ENCODE measurements around the gene SLK. TPM values are rescaled to one million over a fixed set of nuclear protein-coding genes. Genes with fewer than 3 reads are reported as not detected.

The SLK gene
- total RNA-seq, 1 experiment from 2014 or later, result 40.8 TPM

DNA sequence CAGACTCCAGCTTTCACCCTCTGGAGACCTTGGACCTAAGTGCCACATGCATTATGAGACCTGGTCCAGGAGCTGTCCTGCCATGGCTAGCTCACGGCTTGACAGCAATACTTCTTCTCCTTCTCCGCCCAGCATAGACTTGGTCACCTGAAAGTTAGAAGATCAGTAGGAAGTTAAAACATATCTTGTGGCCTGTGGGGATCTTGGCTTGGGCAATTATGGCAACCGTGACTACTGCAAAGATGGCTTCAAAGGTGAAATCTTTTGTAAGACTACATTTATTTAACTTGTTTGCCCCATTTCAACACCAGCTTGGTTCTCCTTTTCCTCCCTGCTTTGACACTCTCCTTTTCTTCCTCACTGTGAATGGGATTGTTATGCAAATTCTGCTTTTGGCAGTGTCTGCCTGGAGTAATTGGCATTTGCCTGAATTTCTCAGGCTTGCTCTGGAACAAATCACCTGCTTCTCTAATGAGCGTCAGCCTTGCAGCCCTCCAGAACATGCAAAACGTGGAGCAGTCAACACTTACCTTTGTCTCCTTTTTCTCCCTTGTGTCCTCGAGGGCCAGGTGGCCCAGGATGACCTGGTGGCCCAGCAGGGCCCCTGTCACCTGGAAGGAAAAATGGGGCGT, 65.3 kb downstream of the SLK start:
- H3K4me3 ChIP-seq (ENCODE audit: low read depth in 2 of 2, low read length in 2 of 2), result no peak overlapping the region
- no peak overlapping the region for H3K27ac ChIP-seq (ENCODE audit: low read length)
- DNase-seq (ENCODE audit: low read depth, low spot score) (no peak), ATAC-seq (no peak)
- BruUV-seq (replicated peaks), result no TSS peak
- 0 out of 2 replicates have a peak, but pooled peaks cover 2% of the 10 kb centered on the region for H3K36me3 ChIP-seq (ENCODE audit: control insufficient read depth, insufficient read depth, low read length)
- TF ChIP-seq, protein P1, sequence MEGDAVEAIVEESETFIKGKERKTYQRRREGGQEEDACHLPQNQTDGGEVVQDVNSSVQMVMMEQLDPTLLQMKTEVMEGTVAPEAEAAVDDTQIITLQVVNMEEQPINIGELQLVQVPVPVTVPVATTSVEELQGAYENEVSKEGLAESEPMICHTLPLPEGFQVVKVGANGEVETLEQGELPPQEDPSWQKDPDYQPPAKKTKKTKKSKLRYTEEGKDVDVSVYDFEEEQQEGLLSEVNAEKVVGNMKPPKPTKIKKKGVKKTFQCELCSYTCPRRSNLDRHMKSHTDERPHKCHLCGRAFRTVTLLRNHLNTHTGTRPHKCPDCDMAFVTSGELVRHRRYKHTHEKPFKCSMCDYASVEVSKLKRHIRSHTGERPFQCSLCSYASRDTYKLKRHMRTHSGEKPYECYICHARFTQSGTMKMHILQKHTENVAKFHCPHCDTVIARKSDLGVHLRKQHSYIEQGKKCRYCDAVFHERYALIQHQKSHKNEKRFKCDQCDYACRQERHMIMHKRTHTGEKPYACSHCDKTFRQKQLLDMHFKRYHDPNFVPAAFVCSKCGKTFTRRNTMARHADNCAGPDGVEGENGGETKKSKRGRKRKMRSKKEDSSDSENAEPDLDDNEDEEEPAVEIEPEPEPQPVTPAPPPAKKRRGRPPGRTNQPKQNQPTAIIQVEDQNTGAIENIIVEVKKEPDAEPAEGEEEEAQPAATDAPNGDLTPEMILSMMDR (IDR thresholded peaks at IDR 0.05), result no peak
- TF ChIP-seq TCF7L2 (IDR thresholded peaks at IDR 0.05; ENCODE audit: low read depth, low read length) (no peak), SIN3A (IDR thresholded peaks at IDR 0.05; ENCODE audit: borderline replicate concordance, insufficient read depth, low read depth, low read length) (no peak)
- TF ChIP-seq, protein P2, sequence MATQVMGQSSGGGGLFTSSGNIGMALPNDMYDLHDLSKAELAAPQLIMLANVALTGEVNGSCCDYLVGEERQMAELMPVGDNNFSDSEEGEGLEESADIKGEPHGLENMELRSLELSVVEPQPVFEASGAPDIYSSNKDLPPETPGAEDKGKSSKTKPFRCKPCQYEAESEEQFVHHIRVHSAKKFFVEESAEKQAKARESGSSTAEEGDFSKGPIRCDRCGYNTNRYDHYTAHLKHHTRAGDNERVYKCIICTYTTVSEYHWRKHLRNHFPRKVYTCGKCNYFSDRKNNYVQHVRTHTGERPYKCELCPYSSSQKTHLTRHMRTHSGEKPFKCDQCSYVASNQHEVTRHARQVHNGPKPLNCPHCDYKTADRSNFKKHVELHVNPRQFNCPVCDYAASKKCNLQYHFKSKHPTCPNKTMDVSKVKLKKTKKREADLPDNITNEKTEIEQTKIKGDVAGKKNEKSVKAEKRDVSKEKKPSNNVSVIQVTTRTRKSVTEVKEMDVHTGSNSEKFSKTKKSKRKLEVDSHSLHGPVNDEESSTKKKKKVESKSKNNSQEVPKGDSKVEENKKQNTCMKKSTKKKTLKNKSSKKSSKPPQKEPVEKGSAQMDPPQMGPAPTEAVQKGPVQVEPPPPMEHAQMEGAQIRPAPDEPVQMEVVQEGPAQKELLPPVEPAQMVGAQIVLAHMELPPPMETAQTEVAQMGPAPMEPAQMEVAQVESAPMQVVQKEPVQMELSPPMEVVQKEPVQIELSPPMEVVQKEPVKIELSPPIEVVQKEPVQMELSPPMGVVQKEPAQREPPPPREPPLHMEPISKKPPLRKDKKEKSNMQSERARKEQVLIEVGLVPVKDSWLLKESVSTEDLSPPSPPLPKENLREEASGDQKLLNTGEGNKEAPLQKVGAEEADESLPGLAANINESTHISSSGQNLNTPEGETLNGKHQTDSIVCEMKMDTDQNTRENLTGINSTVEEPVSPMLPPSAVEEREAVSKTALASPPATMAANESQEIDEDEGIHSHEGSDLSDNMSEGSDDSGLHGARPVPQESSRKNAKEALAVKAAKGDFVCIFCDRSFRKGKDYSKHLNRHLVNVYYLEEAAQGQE (IDR thresholded peaks at IDR 0.05; ENCODE audit: insufficient read depth in 1 of 2, low read depth in 2 of 2, low read length in 1 of 2), result no peak
- intact Hi-C loops (cut with micrococcal nuclease; ENCODE audit: unreplicated experiment) (no loop called here), in situ Hi-C loops (cut with HindIII; ENCODE audit: low pct_unique_long_range_greater_than_20kb, low sequenced_read_pairs) (no loop called here)
- ChIA-PET CTCF (no interaction called here), POLR2A (interaction anchor here (0.6 kb wide), 1 partner anchor 56 kb away, joined by 7 read pairs; no protein-coding TSS in a partner anchor)
- no peaks in the 10 kb centered on the region for H3K9me3 ChIP-seq (ENCODE audit: control insufficient read depth, insufficient read depth, low read depth, low read length)
- H3K27me3 ChIP-seq (ENCODE audit: control insufficient read depth, insufficient read depth, low read length), result no peaks in the 10 kb centered on the region
- no peaks in the 10 kb centered on the region for H3K4me1 ChIP-seq (ENCODE audit: control insufficient read depth, insufficient read depth, low read length)

DNA sequence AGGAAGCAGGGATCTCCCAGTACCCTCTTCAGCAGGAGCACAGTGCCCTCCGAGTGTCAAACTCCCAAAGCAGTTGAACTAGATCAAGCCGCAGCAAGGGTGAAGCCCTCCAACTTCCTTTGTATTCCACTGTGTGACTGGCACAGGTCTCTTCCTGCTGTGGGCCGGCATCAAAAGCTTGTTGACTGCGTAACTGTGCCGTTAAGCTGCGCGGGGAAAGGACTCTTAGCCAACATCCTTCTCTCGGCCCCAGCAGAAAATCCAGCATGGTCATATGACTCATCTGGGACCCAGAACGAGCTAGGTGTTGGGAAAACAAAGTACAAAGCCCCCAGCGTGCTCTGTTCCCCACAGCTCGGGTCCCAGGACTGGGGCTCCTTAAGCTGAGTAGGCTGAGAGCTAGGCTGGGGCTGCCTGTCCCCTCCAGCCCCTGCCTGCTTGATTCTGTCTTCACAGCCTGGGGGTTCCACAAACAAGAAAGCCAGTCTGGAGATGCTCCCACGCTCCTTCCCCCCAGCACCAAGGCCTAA, 66.5 kb downstream of the SLK start:
- no peaks in the 10 kb centered on the region for H3K4me1 ChIP-seq (ENCODE audit: control insufficient read depth, insufficient read depth, low read length)
- TF ChIP-seq POLR2AphosphoS5 (IDR thresholded peaks at IDR 0.05; ENCODE audit: low read depth, low read length) (no peak), SIN3A (IDR thresholded peaks at IDR 0.05; ENCODE audit: borderline replicate concordance, insufficient read depth, low read depth, low read length) (no peak), TCF7L2 (IDR thresholded peaks at IDR 0.05; ENCODE audit: low read depth, low read length) (no peak)
- TF ChIP-seq, protein P1 (IDR thresholded peaks at IDR 0.05), result no peak
- TF ChIP-seq, protein P2 (IDR thresholded peaks at IDR 0.05; ENCODE audit: insufficient read depth in 1 of 2, low read depth in 2 of 2, low read length in 1 of 2), result no peak
- ATAC-seq, result no peak
- H3K27me3 ChIP-seq (ENCODE audit: control insufficient read depth, insufficient read depth, low read length), result no peaks in the 10 kb centered on the region
- H3K4me3 ChIP-seq (ENCODE audit: low read depth in 2 of 2, low read length in 2 of 2), result no peak overlapping the region
- intact Hi-C loops (cut with micrococcal nuclease; ENCODE audit: unreplicated experiment) (no loop called here), in situ Hi-C loops (cut with HindIII; ENCODE audit: low pct_unique_long_range_greater_than_20kb, low sequenced_read_pairs) (no loop called here)
- POLR2A ChIA-PET, result no interaction called here
- H3K9me3 ChIP-seq (ENCODE audit: control insufficient read depth, insufficient read depth, low read depth, low read length), result no peaks in the 10 kb centered on the region
- H3K27ac ChIP-seq (ENCODE audit: low read length), result no peak overlapping the region
- H3K36me3 ChIP-seq (ENCODE audit: control insufficient read depth, insufficient read depth, low read length), result 0 out of 2 replicates have a peak, but pooled peaks cover 2% of the 10 kb centered on the region
- no peak for DNase-seq (ENCODE audit: low read depth, low spot score)
- CTCF ChIA-PET, result no interaction called here
- no TSS peak for BruUV-seq (replicated peaks)

All from Panc1 (cell line).